ENCODE data around the gene SEMA6D. TPM values are rescaled to one million over a fixed set of nuclear protein-coding genes. Genes with fewer than 3 reads are reported as not detected.

Gene SEMA6D
- total RNA-seq, 6 experiments from 2014 or later, result 0.74 to 4.4 (median 1.7) TPM

DNA sequence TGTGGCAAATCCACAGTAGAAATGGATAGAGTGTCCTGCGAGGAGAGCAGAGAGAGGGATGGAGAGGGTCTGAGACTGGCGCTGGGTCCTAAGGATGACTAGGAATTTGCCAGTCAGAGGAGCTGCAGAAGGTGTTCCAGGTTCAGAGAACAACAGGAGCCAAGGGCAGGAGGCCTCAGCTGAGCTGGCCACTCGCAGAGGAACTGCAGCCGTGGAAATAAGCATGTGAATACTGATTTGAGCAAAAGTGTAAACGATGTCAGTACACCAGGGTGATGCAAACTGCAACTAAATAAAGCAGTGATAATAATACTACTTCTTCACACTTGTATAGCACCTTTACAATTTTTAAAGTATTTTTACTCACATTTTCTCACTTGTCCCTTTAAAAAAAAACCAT is 24.6 kb downstream of the SEMA6D start:
- Histone ChIP-seq H3K4me3 (no peak overlapping the region), H3K27me3 (no peaks in the 10 kb centered on the region), H3K9me3 (no peaks in the 10 kb centered on the region), H3K27ac (no peak overlapping the region), H3K4me1 (no peaks in the 10 kb centered on the region), H3K36me3 (no peaks in the 10 kb centered on the region)
- WGBS (ENCODE audit: insufficient coverage, low coverage, low lambda C conversion rate, missing lambda C conversion rate), result 50% methylated on average over 4 of the region's 5 CpGs
- intact Hi-C loops (cut with DNase I), result no loop called here
- DNase-seq (no peak), ATAC-seq (no peak)
- no peak for TF ChIP-seq POLR2A (IDR thresholded peaks at IDR 0.05)
- no peak for TF ChIP-seq CTCF (IDR thresholded peaks at IDR 0.05)

GRCh38 chr15:47742334-47742733 is 25.0 kb downstream of the SEMA6D start:
- intact Hi-C loops (cut with DNase I), result no loop called here
- no peaks in the 10 kb centered on the region for H3K9me3 ChIP-seq
- DNase-seq (no peak), ATAC-seq (no peak)
- H3K27me3 ChIP-seq, result no peaks in the 10 kb centered on the region
- 50% methylated on average over 2 of the region's 5 CpGs for WGBS (ENCODE audit: insufficient coverage, low coverage, low lambda C conversion rate, missing lambda C conversion rate)
- TF ChIP-seq POLR2A (IDR thresholded peaks at IDR 0.05) (no peak), CTCF (IDR thresholded peaks at IDR 0.05) (no peak)
- H3K4me3 ChIP-seq, result no peak overlapping the region
- no peaks in the 10 kb centered on the region for H3K4me1 ChIP-seq
- no peaks in the 10 kb centered on the region for H3K36me3 ChIP-seq
- H3K27ac ChIP-seq, result no peak overlapping the region

DNA sequence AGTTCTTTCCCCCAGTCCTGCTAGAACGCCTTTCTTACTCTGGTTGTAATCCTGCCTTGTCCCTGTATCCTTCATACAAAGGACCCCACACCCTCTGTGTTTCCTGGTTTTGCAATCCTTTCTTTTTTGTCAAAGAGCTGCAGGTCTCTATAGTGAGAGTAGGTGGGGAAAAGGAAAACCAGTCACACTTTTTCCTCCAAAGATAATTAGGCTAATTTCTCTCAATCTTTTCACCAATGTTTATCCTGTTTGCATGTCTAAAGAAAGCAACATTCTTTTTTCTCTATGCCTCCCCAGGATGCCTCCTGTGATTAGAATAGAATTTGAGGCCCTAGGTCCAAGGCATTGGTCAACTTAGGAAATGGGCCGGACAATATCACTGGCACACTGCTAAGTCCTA is 25.4 kb downstream of the SEMA6D start:
- TF ChIP-seq CTCF (IDR thresholded peaks at IDR 0.05) (no peak), POLR2A (IDR thresholded peaks at IDR 0.05) (no peak)
- DNase-seq (no peak), ATAC-seq (no peak)
- H3K27me3 ChIP-seq, result no peaks in the 10 kb centered on the region
- H3K27ac ChIP-seq, result no peak overlapping the region
- H3K4me3 ChIP-seq, result no peak overlapping the region
- no peaks in the 10 kb centered on the region for H3K36me3 ChIP-seq
- H3K9me3 ChIP-seq, result no peaks in the 10 kb centered on the region
- 28% methylated on average over 2 of the region's 2 CpGs for WGBS (ENCODE audit: insufficient coverage, low coverage, low lambda C conversion rate, missing lambda C conversion rate)
- H3K4me1 ChIP-seq, result no peaks in the 10 kb centered on the region
- intact Hi-C loops (cut with DNase I), result no loop called here

DNA sequence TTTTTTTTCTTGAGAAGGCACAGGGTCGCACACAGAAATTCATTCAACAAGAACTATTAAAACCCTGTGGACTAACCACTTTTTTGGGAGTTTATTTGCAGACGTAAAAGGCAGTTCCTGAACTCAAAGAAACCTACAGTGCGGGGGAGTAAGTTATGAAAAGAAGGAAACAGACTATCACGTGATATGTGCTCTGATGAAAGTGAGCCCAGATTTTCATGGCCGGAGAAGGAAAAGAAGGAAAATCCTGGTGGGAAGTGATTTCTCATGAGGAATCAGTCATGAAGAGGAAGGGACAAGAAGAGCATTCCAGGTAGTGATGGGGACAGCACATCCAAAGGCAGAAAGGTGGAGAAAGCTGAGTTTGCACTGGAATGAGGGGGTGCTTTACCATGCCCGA is 26.1 kb downstream of the SEMA6D start:
- no peak for DNase-seq
- Histone ChIP-seq H3K9me3 (no peaks in the 10 kb centered on the region), H3K4me1 (no peaks in the 10 kb centered on the region), H3K4me3 (no peak overlapping the region), H3K27me3 (no peaks in the 10 kb centered on the region), H3K36me3 (no peaks in the 10 kb centered on the region), H3K27ac (no peak overlapping the region)
- TF ChIP-seq CTCF (IDR thresholded peaks at IDR 0.05) (no peak), POLR2A (IDR thresholded peaks at IDR 0.05) (no peak)
- 41% methylated on average over 5 of the region's 6 CpGs for WGBS (ENCODE audit: insufficient coverage, low coverage, low lambda C conversion rate, missing lambda C conversion rate)
- intact Hi-C loops (cut with DNase I), result no loop called here
- ATAC-seq, result no peak

DNA sequence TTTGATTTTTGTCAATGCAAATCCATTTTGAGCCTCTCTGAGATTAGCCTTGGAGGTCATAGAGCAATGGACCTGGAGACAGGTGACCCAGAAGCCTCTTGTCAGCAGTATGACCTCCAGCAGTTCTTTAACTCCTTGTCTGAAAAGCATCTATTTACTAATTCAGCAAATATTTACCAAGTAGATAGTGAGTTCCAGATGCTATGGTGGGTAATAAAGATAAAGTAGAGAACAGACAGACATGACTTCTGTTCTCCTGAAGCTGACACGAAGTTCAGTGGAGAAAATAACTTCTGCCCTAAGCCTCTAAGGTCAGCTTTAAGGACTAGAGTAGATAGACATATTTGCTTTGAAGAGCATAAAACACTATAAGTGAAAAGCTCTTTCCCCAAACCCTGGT is 26.6 kb downstream of the SEMA6D start:
- H3K36me3 ChIP-seq, result no peaks in the 10 kb centered on the region
- no peak for ATAC-seq
- H3K4me3 ChIP-seq, result no peak overlapping the region
- intact Hi-C loops (cut with DNase I), result no loop called here
- TF ChIP-seq POLR2A (IDR thresholded peaks at IDR 0.05), result no peak
- TF ChIP-seq CTCF (IDR thresholded peaks at IDR 0.05), result no peak
- WGBS (ENCODE audit: insufficient coverage, low coverage, low lambda C conversion rate, missing lambda C conversion rate), result 13% methylated on average over 1 of the region's 1 CpG
- no peaks in the 10 kb centered on the region for H3K4me1 ChIP-seq
- H3K27ac ChIP-seq, result no peak overlapping the region
- DNase-seq, result no peak
- H3K9me3 ChIP-seq, result no peaks in the 10 kb centered on the region
- no peaks in the 10 kb centered on the region for H3K27me3 ChIP-seq

All from right lobe of liver (tissue), 6 donors.